AG04449 (cell line): Measurements from ENCODE around the gene MAD2L1.
"Not testable (repeated sequence)": the region's sequence is repeated elsewhere in the genome, so short reads cannot be mapped to it uniquely, and the experiment has no call there.

Source experiments
- CTCF ChIA-PET: fragments of 350-600 bp; formaldehyde crosslinking; extraction: SDS; loops from one replicate; lab custom pipeline; 2021; ENCODE audit warnings: antibody characterized with exemption; lab: Yijun Ruan, JAX
- POLR2A ChIA-PET: fragments of 400-600, 350-600 bp; formaldehyde crosslinking; extraction: SDS; loops from one replicate; lab custom pipeline; 2020; ENCODE audit warnings: antibody characterized with exemption, inconsistent platforms; lab: Yijun Ruan, JAX
- DNase-seq: peaks from one replicate; pipeline ENCODE4 v3.0.0-alpha.2; 2010; ENCODE audit warnings: low read depth, low spot score
- H3K4me3 ChIP-seq: 2 replicates; pipeline ENCODE4 v1.5.1; 2011; ENCODE audit warnings: low read depth, mild to moderate bottlenecking, control low read depth, low read length
- TF ChIP-seq, protein P1 (sequence below): IDR thresholded peaks from one replicate; pipeline ENCODE4 v1.5.1; 2011; ENCODE audit warnings: mild to moderate bottlenecking, moderate library complexity, low read length, control low read depth, inconsistent platforms; ENCODE audit not compliant: insufficient read depth; ENCODE audit errors: missing control alignments

Gene MAD2L1

DNA sequence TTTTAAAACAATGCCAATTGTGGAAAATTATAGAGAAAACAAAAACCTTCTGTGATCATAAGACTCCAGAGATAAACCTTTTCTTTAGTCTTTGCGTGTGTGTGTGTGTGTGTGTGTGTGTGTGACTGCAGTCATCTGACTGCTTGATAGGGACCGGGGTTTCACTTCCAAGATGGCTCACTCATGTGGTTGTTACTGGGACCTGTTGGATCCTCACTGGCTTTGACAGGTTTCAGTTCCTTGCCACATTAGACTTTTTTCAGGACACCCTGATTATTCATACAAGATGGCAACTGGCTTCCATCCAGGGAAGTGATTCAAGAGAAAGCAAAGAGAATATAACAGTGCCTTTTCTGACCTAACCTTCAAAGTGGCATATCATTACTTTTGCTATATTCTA is 21.9 kb upstream of the MAD2L1 start:
- DNase-seq: no peak
- CTCF ChIA-PET: interaction anchor here (1.2 kb wide), 1 partner anchor 8 kb away, joined by 5 read pairs; no protein-coding TSS in a partner anchor
- POLR2A ChIA-PET: no interaction called here

DNA sequence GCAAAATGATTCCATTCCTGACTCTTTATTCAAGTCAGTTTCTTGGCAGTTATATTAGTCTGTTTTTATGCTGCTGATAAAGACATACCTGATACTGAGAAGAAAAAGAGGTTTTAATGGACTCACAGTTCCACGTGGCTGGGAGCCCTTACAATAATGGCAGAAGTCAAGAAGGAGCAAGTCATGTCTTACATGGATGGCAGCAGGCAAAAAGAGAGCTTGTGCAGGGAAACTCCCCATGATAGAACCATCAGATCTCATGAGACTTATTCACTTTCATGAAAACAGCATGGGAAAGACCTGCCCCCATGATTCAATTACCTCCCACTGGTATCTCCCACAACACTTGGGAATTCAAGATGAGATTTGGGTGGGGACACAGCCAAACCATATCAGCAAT is 21.4 kb upstream of the MAD2L1 start:
- DNase-seq, POLR2A ChIA-PET, H3K4me3 ChIP-seq: not testable (repeated sequence)
- CTCF ChIA-PET: interaction anchor here (1.2 kb wide), 1 partner anchor 8 kb away, joined by 5 read pairs; no protein-coding TSS in a partner anchor

More for the DNA sequence above, 21.9 kb upstream of the MAD2L1 start:
- TF ChIP-seq, protein P1, sequence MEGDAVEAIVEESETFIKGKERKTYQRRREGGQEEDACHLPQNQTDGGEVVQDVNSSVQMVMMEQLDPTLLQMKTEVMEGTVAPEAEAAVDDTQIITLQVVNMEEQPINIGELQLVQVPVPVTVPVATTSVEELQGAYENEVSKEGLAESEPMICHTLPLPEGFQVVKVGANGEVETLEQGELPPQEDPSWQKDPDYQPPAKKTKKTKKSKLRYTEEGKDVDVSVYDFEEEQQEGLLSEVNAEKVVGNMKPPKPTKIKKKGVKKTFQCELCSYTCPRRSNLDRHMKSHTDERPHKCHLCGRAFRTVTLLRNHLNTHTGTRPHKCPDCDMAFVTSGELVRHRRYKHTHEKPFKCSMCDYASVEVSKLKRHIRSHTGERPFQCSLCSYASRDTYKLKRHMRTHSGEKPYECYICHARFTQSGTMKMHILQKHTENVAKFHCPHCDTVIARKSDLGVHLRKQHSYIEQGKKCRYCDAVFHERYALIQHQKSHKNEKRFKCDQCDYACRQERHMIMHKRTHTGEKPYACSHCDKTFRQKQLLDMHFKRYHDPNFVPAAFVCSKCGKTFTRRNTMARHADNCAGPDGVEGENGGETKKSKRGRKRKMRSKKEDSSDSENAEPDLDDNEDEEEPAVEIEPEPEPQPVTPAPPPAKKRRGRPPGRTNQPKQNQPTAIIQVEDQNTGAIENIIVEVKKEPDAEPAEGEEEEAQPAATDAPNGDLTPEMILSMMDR: no peak
- H3K4me3 ChIP-seq: no peak overlapping the region

DNA sequence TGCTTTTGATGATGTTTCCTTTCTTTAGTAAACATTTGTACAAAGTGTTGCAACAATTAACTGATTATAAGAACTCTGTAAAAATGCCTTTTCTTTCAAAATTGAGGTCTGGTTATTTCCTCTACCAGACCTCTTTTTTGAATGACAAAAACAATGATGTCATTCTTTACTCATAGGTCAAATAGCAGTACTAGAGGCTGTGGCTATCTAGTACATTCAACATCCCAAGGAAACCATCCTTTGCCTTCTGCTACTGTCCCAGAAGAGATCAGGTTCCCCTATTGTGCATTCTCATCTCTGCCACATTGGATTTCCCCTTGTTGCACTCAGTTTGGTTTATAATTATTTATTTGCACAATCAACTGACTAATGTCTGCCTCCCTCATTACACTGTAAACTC is 19.1 kb upstream of the MAD2L1 start:
- H3K4me3 ChIP-seq: no peak overlapping the region
- TF ChIP-seq, protein P1: no peak
- ChIA-PET CTCF (no interaction called here), POLR2A (no interaction called here)
- no peak for DNase-seq

DNA sequence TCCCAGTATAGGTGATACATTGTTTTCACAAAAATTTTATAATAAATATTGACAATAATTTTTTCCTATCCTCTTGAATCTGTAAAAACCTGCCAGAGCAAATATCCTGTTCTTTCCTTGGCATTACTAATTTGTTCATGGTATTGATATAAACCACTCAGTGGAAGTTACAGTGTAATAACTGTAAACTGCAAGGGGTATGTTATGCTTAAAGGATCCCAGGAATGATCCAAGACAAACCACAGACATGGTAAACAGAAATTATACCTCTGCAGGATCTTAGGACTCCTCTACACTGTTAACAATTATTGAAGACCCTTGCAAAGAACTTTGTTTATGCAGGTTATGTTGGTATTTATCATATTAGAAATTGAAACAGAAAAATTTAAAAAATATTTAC is 17.7 kb upstream of the MAD2L1 start:
- H3K4me3 ChIP-seq: no peak overlapping the region
- TF ChIP-seq, protein P1: no peak
- ChIA-PET POLR2A (no interaction called here), CTCF (no interaction called here)
- no peak for DNase-seq

DNA sequence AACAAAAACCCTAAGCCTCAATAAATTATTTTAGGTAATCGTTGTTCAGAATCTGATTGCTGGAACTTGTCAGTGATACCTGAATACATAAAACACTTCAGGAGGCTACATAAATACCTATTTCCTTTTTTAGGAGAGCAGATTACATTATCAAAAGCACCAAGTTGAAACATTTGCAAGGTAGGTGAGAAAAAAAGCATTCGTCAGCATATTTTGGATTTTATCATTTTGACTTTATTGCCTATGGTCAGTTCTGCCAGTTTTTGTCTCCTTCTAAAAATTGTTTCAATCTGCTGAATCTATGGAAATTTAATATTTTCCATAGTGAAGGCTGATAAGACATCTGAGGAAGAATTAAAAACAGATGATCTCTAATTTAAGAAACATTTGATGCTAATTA is 16.5 kb upstream of the MAD2L1 start:
- ChIA-PET CTCF (no interaction called here), POLR2A (no interaction called here)
- no peak overlapping the region for H3K4me3 ChIP-seq
- no peak for DNase-seq
- TF ChIP-seq, protein P1: no peak

DNA sequence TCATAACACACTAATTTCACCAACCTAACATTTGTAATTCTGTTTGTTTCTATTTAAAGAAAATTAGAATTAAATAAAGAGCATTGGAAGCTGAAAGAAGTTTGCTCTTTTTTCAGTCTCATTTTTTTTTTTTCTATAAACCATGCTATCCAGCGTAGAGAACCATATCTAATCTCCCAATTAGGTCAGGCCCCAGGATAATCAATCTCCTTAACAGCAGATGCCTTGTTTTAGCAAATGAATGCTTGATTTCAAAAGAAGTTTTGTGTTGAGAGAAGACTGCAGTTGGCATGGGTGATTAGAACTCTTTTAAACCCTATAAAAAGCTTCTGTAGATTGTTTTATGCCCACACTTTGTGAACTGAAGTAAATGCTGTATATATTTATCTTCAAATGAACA is 15.6 kb upstream of the MAD2L1 start:
- no peak for DNase-seq
- no peak overlapping the region for H3K4me3 ChIP-seq
- TF ChIP-seq, protein P1: no peak
- CTCF ChIA-PET: no interaction called here
- POLR2A ChIA-PET: no interaction called here

DNA sequence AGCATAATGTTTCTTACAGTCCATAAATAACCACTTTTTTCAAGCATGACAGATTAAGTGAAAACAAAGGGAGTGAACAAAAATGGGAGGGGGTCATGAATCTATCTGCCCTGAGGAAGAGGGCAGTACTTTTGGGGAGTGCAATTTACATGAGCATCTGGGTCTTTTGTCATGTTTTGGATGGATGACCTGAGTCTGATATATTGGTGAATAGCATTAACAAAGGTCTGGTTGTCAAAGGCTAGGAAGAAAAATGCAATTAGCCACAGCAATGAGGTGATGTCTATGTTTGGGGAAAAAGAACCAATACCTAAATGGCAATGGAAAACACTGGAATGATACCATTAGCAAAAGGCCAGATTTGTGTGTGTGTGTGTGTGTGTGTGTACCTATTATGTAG is 15.1 kb upstream of the MAD2L1 start:
- ChIA-PET CTCF (no interaction called here), POLR2A (no interaction called here)
- TF ChIP-seq, protein P1: no peak
- no peak for DNase-seq
- H3K4me3 ChIP-seq: no peak overlapping the region
